Measurements from ENCODE around the gene LPP.

DNA sequence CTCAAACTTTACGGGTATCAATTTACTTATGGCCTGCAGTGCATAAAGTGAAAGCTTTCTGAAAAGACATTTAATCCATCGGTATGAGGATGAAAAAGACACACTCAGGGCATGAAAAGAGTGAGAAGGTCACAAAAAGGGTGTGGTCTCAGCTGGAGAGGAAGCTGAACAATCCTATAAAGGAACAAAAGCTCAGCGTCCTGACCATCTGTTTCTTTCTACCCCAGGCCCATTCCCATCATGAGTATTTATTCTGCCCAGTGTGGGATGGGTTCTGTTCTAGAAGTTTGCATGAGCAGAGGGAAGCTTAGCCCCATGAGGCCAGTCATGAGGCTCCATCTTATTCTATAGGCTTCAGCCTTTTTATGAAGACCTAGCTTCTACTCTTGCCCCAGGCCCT, 144.6 kb downstream of the LPP start:
- TF ChIP-seq, protein P1, sequence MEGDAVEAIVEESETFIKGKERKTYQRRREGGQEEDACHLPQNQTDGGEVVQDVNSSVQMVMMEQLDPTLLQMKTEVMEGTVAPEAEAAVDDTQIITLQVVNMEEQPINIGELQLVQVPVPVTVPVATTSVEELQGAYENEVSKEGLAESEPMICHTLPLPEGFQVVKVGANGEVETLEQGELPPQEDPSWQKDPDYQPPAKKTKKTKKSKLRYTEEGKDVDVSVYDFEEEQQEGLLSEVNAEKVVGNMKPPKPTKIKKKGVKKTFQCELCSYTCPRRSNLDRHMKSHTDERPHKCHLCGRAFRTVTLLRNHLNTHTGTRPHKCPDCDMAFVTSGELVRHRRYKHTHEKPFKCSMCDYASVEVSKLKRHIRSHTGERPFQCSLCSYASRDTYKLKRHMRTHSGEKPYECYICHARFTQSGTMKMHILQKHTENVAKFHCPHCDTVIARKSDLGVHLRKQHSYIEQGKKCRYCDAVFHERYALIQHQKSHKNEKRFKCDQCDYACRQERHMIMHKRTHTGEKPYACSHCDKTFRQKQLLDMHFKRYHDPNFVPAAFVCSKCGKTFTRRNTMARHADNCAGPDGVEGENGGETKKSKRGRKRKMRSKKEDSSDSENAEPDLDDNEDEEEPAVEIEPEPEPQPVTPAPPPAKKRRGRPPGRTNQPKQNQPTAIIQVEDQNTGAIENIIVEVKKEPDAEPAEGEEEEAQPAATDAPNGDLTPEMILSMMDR (IDR thresholded peaks at IDR 0.05; ENCODE audit: insufficient read depth, low read depth, low read length): no peak
- TF ChIP-seq EZH2 (IDR thresholded peaks at IDR 0.05; ENCODE audit: insufficient read depth, low read length): no peak
